H1 (cell line): ENCODE measurements around the gene NTS. TPM values are rescaled to one million over a fixed set of nuclear protein-coding genes. Genes with fewer than 3 reads are reported as not detected.

Experiments
- FOSL1 ChIP-seq: IDR thresholded peaks from 2 replicates; pipeline ENCODE4 v1.6.1; 2011; ENCODE audit warnings: mild to moderate bottlenecking, low read depth, low read length, moderate library complexity; ENCODE audit not compliant: insufficient read depth
- polyA plus RNA-seq, 7 experiments: library from polyadenylated mRNA; depleted of rRNA in 3 of 7; stranded (reverse) in 5 of 7; unstranded in 2 of 7; fragments of >200 nt in 5 of 7; fragments of 200-250 nt in 2 of 7; gene quantifications; 1 replicate in 5 of 7; 2 replicates in 1 of 7; 4 replicates in 1 of 7; pipeline versions ENCODE4 v1.2.1 to v1.2.3, GENCODE V29; 2011 to 2013; ENCODE audit warnings: missing spikeins in 2 of 7, mixed read lengths in 2 of 7
- total RNA-seq: library from RNA; stranded (reverse); fragmentation: NEBNext Ultra II Directional; extraction: Animal tissue kit (Norgen Biotek cat#: 25700); gene quantifications from 2 replicates; pipeline ENCODE4 v1.2.1, GENCODE V29; 2021

NTS gene
- total and polyA plus RNA-seq, 2 of the 8 experiments (the other 6 are each of a cell fraction or from before 2014, with no cell fraction given): 17.0 to 36.6 TPM

DNA sequence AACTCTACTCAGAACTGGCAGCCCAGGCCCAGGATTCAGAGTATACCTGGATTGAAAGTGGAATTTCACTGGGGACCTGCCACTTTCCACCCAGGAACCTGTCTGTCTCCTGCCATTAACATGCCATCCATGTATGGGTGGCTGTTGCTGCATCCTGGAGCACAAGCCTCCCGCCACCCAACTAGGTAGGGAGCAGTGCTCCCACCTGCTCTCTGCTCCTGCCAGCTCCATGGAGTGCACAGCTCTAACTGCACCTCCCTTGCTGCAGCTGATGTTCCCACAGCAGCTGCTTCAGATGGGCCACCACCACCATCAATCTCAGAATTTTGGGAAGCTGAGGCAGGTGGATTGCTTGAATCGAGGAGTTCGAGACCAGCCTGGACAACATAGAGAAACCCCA lies 17.1 kb upstream of the NTS start (continued):
- TF ChIP-seq FOSL1: no peak
